IMR-90 (cell line): ENCODE data around the gene PAEP. TPM values are rescaled to one million over a fixed set of nuclear protein-coding genes. Genes with fewer than 3 reads are reported as not detected.

ENCODE experiments used
- ATAC-seq: fragments of 200-7000 bp; cut with Tn5 transposase; 2 replicates; pipeline ENCODE4 v1.9.1; 2020; ENCODE audit warnings: low read depth, mild to moderate bottlenecking, moderate library complexity
- BruUV-seq: library from RNA; stranded (reverse); fragments of 400-500 nt; replicated peaks from 2 replicates; lab custom pipeline; 2021; lab: Mats Ljungman, UMichigan
- CTCF ChIA-PET: fragments of 300-600 bp; formaldehyde crosslinking; extraction: SDS; loops from one replicate; lab custom pipeline; 2021; ENCODE audit warnings: antibody characterized with exemption; lab: Yijun Ruan, JAX
- POLR2A ChIA-PET: fragments of 300-600 bp; sonication (Branson Sonifier 250); formaldehyde crosslinking; loops from one replicate; lab custom pipeline; 2022; ENCODE audit warnings: antibody characterized with exemption; ENCODE audit not compliant: unreplicated experiment; lab: Charles Lee
- DNase-seq: peaks from one replicate; pipeline ENCODE4 v3.0.0; 2013
- H2AFZ ChIP-seq: replicated peaks from 2 replicates; pipeline ENCODE3; 2013; ENCODE audit warnings: low read length, mild to moderate bottlenecking; ENCODE audit not compliant: poor library complexity
- H2AK5ac ChIP-seq: 2 replicates; pipeline ENCODE4 v1.6.1; 2013; ENCODE audit warnings: low read depth, low read length, inconsistent platforms
- H2AK9ac ChIP-seq: replicated peaks from 2 replicates; pipeline ENCODE3; 2013; ENCODE audit warnings: mild to moderate bottlenecking, low read depth, low read length, moderate library complexity; ENCODE audit not compliant: poor library complexity
- H2BK120ac ChIP-seq: 2 replicates; pipeline ENCODE4 v1.6.1; 2013; ENCODE audit warnings: low read depth, low read length, inconsistent platforms
- H2BK15ac ChIP-seq: 3 replicates; pipeline ENCODE4 v1.6.1; 2013; ENCODE audit warnings: low read depth, low read length, inconsistent platforms
- H2BK20ac ChIP-seq: 2 replicates; pipeline ENCODE4 v1.6.1; 2013; ENCODE audit warnings: low read depth, mild to moderate bottlenecking, inconsistent platforms, low read length, moderate library complexity
- H2BK5ac ChIP-seq: 2 replicates; pipeline ENCODE4 v1.6.1; 2013; ENCODE audit warnings: mild to moderate bottlenecking, low read depth, low read length, inconsistent platforms; ENCODE audit not compliant: poor library complexity, severe bottlenecking
- H3K14ac ChIP-seq: replicated peaks from 2 replicates; pipeline ENCODE4 v1.6.1; 2013; ENCODE audit warnings: low read depth, low read length, inconsistent platforms
- H3K18ac ChIP-seq: 2 replicates; pipeline ENCODE4 v1.6.1; 2013; ENCODE audit warnings: low read depth, low read length, control low read depth
- H3K23ac ChIP-seq: 2 replicates; pipeline ENCODE4 v1.6.1; 2013; ENCODE audit warnings: low read depth, low read length, inconsistent platforms
- H3K27ac ChIP-seq: 2 replicates; pipeline ENCODE4 v1.5.1; 2013; ENCODE audit warnings: mild to moderate bottlenecking, control low read depth, low read length; ENCODE audit not compliant: insufficient read depth
- H3K27me3 ChIP-seq: 2 replicates; pipeline ENCODE4 v1.6.1; 2013; ENCODE audit warnings: low read length; ENCODE audit not compliant: control insufficient read depth, insufficient read depth
- H3K36me3 ChIP-seq: 2 replicates; pipeline ENCODE4 v1.6.1; 2013; ENCODE audit warnings: low read length, mixed read lengths; ENCODE audit not compliant: control insufficient read depth, insufficient read depth
- H3K4ac ChIP-seq: 2 replicates; pipeline ENCODE4 v1.6.1; 2013; ENCODE audit warnings: low read depth, low read length, inconsistent platforms
- H3K4me1 ChIP-seq: 2 replicates; pipeline ENCODE4 v1.6.1; 2013; ENCODE audit warnings: low read length, mixed read lengths; ENCODE audit not compliant: control insufficient read depth, insufficient read depth
- H3K4me2 ChIP-seq: 2 replicates; pipeline ENCODE4 v1.6.1; 2013; ENCODE audit warnings: low read depth, mild to moderate bottlenecking, control low read depth, low read length, moderate library complexity
- H3K4me3 ChIP-seq: 2 replicates; pipeline ENCODE4 v1.5.1; 2013; ENCODE audit warnings: low read depth, mild to moderate bottlenecking, control low read depth, low read length, moderate library complexity; ENCODE audit not compliant: insufficient read depth
- H3K56ac ChIP-seq: 2 replicates; pipeline ENCODE4 v1.6.1; 2013; ENCODE audit warnings: low read length, inconsistent platforms; ENCODE audit not compliant: insufficient read depth; ENCODE audit errors: extremely low read depth
- H3K79me1 ChIP-seq, 2 experiments: 2 replicates each; pipeline ENCODE4 v1.6.1; 2013; ENCODE audit warnings: low read length in 2 of 2, inconsistent platforms in 1 of 2, low read depth in 1 of 2
- H3K9ac ChIP-seq: 2 replicates; pipeline ENCODE4 v1.6.1; 2013; ENCODE audit warnings: low read depth, low read length, control low read depth
- H3K9me1 ChIP-seq: 2 replicates; pipeline ENCODE4 v1.6.1; 2013; ENCODE audit warnings: low read length, inconsistent platforms; ENCODE audit not compliant: insufficient read depth
- H3K9me3 ChIP-seq: 2 replicates; pipeline ENCODE4 v1.6.1; 2013; ENCODE audit warnings: low read length; ENCODE audit not compliant: control insufficient read depth, insufficient read depth
- H4K20me1 ChIP-seq: 2 replicates; pipeline ENCODE4 v1.6.1; 2013; ENCODE audit warnings: low read length, inconsistent platforms; ENCODE audit not compliant: insufficient read depth
- H4K5ac ChIP-seq: 2 replicates; pipeline ENCODE4 v1.6.1; 2013; ENCODE audit warnings: mild to moderate bottlenecking, low read depth, low read length, control low read depth
- H4K8ac ChIP-seq, 2 experiments: 2 replicates each; pipeline ENCODE4 v1.6.1; 2013; ENCODE audit warnings: low read depth in 2 of 2, low read length in 2 of 2, control low read depth in 1 of 2, inconsistent platforms in 1 of 2
- H4K91ac ChIP-seq: 2 replicates; pipeline ENCODE4 v1.6.1; 2013; ENCODE audit warnings: low read depth, low read length, inconsistent platforms; ENCODE audit not compliant: insufficient read depth
- BHLHE40 ChIP-seq: fragments of 150-350 bp; IDR thresholded peaks from 2 replicates; pipeline ENCODE4 v1.6.1; 2016; ENCODE audit warnings: mild to moderate bottlenecking, low read depth, low read length
- CEBPB ChIP-seq: IDR thresholded peaks from 2 replicates; pipeline ENCODE4 v1.6.1; 2012; ENCODE audit warnings: low read depth, low read length, improper control_type of control experiment
- CHD1 ChIP-seq: IDR thresholded peaks from 2 replicates; pipeline ENCODE4 v1.6.1; 2012; ENCODE audit warnings: low read depth, low read length, improper control_type of control experiment
- FOS ChIP-seq: fragments of 150-350 bp; IDR thresholded peaks from 2 replicates; pipeline ENCODE4 v1.6.1; 2016; ENCODE audit warnings: low read depth, low read length
- MAFK ChIP-seq: IDR thresholded peaks from 2 replicates; pipeline ENCODE4 v1.6.1; 2012; ENCODE audit warnings: low read depth, low read length, improper control_type of control experiment
- MAZ ChIP-seq: IDR thresholded peaks from 2 replicates; pipeline ENCODE4 v1.6.1; 2012; ENCODE audit warnings: low read depth, mild to moderate bottlenecking, low read length, improper control_type of control experiment, moderate library complexity, borderline replicate concordance
- MXI1 ChIP-seq: IDR thresholded peaks from 2 replicates; pipeline ENCODE4 v1.6.1; 2012; ENCODE audit warnings: low read depth, mild to moderate bottlenecking, low read length, moderate library complexity, borderline replicate concordance
- NFE2L2 ChIP-seq: fragments of 150-350 bp; IDR thresholded peaks from 2 replicates; pipeline ENCODE4 v1.6.1; 2016; ENCODE audit warnings: low read depth, mild to moderate bottlenecking, low read length
- RAD21 ChIP-seq: IDR thresholded peaks from 2 replicates; pipeline ENCODE4 v1.6.1; 2012; ENCODE audit warnings: low read length, improper control_type of control experiment
- RCOR1 ChIP-seq: IDR thresholded peaks from 2 replicates; pipeline ENCODE4 v1.6.1; 2012; ENCODE audit warnings: mild to moderate bottlenecking, low read length, improper control_type of control experiment; ENCODE audit not compliant: insufficient replicate concordance
- RFX5 ChIP-seq: IDR thresholded peaks from 2 replicates; pipeline ENCODE4 v1.8.0; 2012; ENCODE audit warnings: low read depth, mild to moderate bottlenecking, low read length, moderate library complexity
- WGBS, 2 experiments: methylation state at CpG; one replicate each; pipeline versions ENCODE4 v1.1.5 to v1.1.7; 2013; ENCODE audit warnings: missing lambda C conversion rate in 2 of 2; ENCODE audit not compliant: insufficient read length in 1 of 2; ENCODE audit errors: extremely low coverage in 2 of 2; 5-methylcytosine and 5-hydroxymethylcytosine counted together
- dilution Hi-C: fragments of 300-500 bp; cut with HindIII; formaldehyde crosslinking; loops from one replicate; pipeline ENCODE4 v1.14.3; 2018; ENCODE audit warnings: low sequenced_read_pairs; ENCODE audit not compliant: unreplicated experiment
- in situ Hi-C: fragments of 300-500 bp; cut with MboI; formaldehyde crosslinking; loops from 3 replicates; pipeline ENCODE4 v1.14.3; 2019; ENCODE audit warnings: low sequenced_read_pairs, inconsistent platforms, mixed read lengths
- intact Hi-C: fragments of 100-400 bp; cut with micrococcal nuclease; formaldehyde crosslinking; loops from 2 replicates; pipeline ENCODE4 v1.10.0; 2022
- polyA plus RNA-seq, 3 experiments: library from polyadenylated mRNA; depleted of rRNA; stranded (reverse); fragments of >200 nt; gene quantifications; 2 replicates each; pipeline ENCODE4 v1.2.3, GENCODE V29; 2012; ENCODE audit warnings: low replicate concordance in 1 of 3
- total RNA-seq: library from RNA; depleted of rRNA; stranded (reverse); fragments of >200 nt; gene quantifications from 2 replicates; pipeline ENCODE4 v1.2.3, GENCODE V29; 2012
- TF ChIP-seq, protein P1 (sequence below): conservative IDR thresholded peaks from 2 replicates; pipeline ENCODE4 v1.5.1; 2012; ENCODE audit warnings: mild to moderate bottlenecking, low read depth, low read length, improper control_type of control experiment
- TF ChIP-seq, protein P2 (sequence below): fragments of 150-350 bp; IDR thresholded peaks from 2 replicates; pipeline ENCODE4 v1.6.1; 2016; ENCODE audit warnings: low read depth, mild to moderate bottlenecking, low read length, moderate library complexity, borderline replicate concordance

PAEP gene
- total and polyA plus RNA-seq, 2 of the 4 experiments (the other 2 are of a cell fraction): not detected

DNA sequence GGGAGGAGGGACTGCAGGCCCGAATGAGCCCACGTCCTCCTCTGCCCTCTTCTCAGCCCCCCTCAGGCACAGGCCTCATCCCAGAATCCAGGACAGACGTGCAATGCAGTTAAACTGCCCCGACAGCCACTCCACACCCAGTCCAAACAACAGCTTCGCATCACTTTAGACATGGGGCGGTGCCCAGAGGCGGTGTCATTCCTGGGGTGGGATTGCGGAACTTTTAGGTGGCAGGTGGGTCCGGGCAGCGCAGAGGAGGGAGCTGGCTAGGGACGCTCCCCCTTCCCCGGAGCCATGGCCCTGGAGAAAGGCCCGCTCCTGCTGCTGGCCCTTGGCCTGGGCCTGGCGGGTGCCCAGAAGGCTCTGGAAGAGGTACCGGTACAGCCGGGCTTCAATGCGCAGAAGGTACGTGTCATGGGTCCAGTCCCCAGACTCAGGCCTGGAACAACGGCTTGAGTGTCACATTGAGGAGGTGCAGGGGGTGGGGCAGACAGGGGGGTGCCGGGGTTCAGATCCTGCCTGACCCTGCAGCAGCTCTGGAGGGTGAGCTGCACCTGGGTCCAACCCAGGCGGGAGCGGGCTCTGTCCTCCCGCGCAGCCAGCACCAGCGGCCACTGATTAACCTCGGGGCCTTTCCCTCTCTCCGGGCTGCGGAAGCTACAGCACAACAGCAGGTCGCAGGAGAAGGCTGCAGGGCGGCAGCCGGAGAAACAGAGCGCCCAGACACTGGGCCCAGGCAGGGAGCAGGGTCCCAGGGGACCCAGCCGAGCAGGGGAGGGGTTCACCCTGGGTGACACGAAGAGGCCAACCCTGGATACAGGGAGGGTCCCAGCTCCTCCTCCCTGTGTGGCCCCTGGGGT, 52.6 kb downstream of the PAEP start:
- H4K20me1 ChIP-seq: no peaks in the 10 kb centered on the region
- no peak overlapping the region for H2BK5ac ChIP-seq
- H3K4me2 ChIP-seq: no peak overlapping the region
- DNase-seq (no peak), ATAC-seq (no peak)
- no peak overlapping the region for H2AK5ac ChIP-seq
- H3K56ac ChIP-seq: no peak overlapping the region
- no peak overlapping the region for H3K27ac ChIP-seq
- CTCF ChIA-PET: no interaction called here
- no peak overlapping the region for H2AFZ ChIP-seq
- H3K23ac ChIP-seq: no peak overlapping the region
- no peak overlapping the region for H3K4ac ChIP-seq
- in situ Hi-C loops (loop anchor here (25.0 kb wide), 1 partner anchor 323 kb away; no protein-coding TSS in a partner anchor), intact Hi-C loops (no loop called here), dilution Hi-C loops (no loop called here)
- POLR2A ChIA-PET: no interaction called here
- no TSS peak for BruUV-seq
- H3K9me3 ChIP-seq: no peaks in the 10 kb centered on the region
- H2AK9ac ChIP-seq: no peak overlapping the region
- H3K79me1 ChIP-seq: no peaks in the 10 kb centered on the region
- H3K27me3 ChIP-seq: no peaks in the 10 kb centered on the region; the same call in 1 of the 2 replicates
- no peaks in the 10 kb centered on the region for H3K9me1 ChIP-seq
- no peak overlapping the region for H2BK120ac ChIP-seq
- H3K4me1 ChIP-seq: no peaks in the 10 kb centered on the region
- H3K9ac ChIP-seq: no peak overlapping the region
- no peak overlapping the region for H3K4me3 ChIP-seq
- no peak overlapping the region for H4K91ac ChIP-seq
- no peak overlapping the region for H2BK20ac ChIP-seq
- no peak overlapping the region for H2BK15ac ChIP-seq
- H3K14ac ChIP-seq: no peak overlapping the region
- 71% methylated on average over 6 of the region's 34 CpGs; no CpG with 5 or more reads in 1 of the 2 experiments for WGBS, 2 experiments
- no peak overlapping the region for H4K8ac ChIP-seq
- no peak for TF ChIP-seq MAZ
- no peak for TF ChIP-seq MXI1
- TF ChIP-seq FOS: no peak
- no peak for TF ChIP-seq NFE2L2
- no peak for TF ChIP-seq CEBPB
- TF ChIP-seq, protein P1, sequence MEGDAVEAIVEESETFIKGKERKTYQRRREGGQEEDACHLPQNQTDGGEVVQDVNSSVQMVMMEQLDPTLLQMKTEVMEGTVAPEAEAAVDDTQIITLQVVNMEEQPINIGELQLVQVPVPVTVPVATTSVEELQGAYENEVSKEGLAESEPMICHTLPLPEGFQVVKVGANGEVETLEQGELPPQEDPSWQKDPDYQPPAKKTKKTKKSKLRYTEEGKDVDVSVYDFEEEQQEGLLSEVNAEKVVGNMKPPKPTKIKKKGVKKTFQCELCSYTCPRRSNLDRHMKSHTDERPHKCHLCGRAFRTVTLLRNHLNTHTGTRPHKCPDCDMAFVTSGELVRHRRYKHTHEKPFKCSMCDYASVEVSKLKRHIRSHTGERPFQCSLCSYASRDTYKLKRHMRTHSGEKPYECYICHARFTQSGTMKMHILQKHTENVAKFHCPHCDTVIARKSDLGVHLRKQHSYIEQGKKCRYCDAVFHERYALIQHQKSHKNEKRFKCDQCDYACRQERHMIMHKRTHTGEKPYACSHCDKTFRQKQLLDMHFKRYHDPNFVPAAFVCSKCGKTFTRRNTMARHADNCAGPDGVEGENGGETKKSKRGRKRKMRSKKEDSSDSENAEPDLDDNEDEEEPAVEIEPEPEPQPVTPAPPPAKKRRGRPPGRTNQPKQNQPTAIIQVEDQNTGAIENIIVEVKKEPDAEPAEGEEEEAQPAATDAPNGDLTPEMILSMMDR: no peak
- TF ChIP-seq BHLHE40: no peak
- TF ChIP-seq, protein P2, sequence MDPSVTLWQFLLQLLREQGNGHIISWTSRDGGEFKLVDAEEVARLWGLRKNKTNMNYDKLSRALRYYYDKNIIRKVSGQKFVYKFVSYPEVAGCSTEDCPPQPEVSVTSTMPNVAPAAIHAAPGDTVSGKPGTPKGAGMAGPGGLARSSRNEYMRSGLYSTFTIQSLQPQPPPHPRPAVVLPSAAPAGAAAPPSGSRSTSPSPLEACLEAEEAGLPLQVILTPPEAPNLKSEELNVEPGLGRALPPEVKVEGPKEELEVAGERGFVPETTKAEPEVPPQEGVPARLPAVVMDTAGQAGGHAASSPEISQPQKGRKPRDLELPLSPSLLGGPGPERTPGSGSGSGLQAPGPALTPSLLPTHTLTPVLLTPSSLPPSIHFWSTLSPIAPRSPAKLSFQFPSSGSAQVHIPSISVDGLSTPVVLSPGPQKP: no peak
- TF ChIP-seq CHD1: no peak
- no peak for TF ChIP-seq RAD21
- TF ChIP-seq MAFK: no peak
- TF ChIP-seq RFX5: no peak
- TF ChIP-seq RCOR1: no peak
- no peaks in the 10 kb centered on the region for H3K36me3 ChIP-seq
- H4K5ac ChIP-seq: no peak overlapping the region
- no peak overlapping the region for H3K18ac ChIP-seq
